GM08714 (cell line): ENCODE measurements around the gene PDK4.
A peak's percentile ranks its signal among the peaks of the same experiment; 100 is the strongest.
"Not testable (repeated sequence)": the region's sequence is repeated elsewhere in the genome, so short reads cannot be mapped to it uniquely, and the experiment has no call there.

Source experiments
- H3K4me3 ChIP-seq: fragments of 200-500 bp; sonication (Bioruptor generic); 2 replicates; pipeline ENCODE4 v1.5.1; 2014; ENCODE audit warnings: mild to moderate bottlenecking, low read length, inconsistent platforms
- ZNF274 ChIP-seq: IDR thresholded peaks from 2 replicates; pipeline ENCODE4 v1.6.1; 2012; ENCODE audit warnings: mild to moderate bottlenecking, low read depth, low read length

PDK4 gene

GRCh38 chr7:95619517-95619916 lies 23.2 kb upstream of the PDK4 start:
- no peak for TF ChIP-seq ZNF274

GRCh38 chr7:95614442-95614940 lies 18.2 kb upstream of the PDK4 start:
- TF ChIP-seq ZNF274 = no peak
- no peak overlapping the region for H3K4me3 ChIP-seq

More at GRCh38 chr7:95619517-95619916, 23.2 kb upstream of the PDK4 start:
- H3K4me3 ChIP-seq = no peak overlapping the region

- H3K4me3 ChIP-seq = no peak overlapping the region
- TF ChIP-seq ZNF274 = no peak
Measured at GRCh38 chr7:95611224-95611623, 14.9 kb upstream of the PDK4 start.

- H3K4me3 ChIP-seq = no peak overlapping the region
Measured at GRCh38 chr7:95609277-95609971, 13.1 kb upstream of the PDK4 start.

GRCh38 chr7:95608359-95609173 lies 12.2 kb upstream of the PDK4 start:
- no peak for TF ChIP-seq ZNF274
- peak overlapping the region; percentile 44; the same call in 1 of the 2 replicates for H3K4me3 ChIP-seq

More at GRCh38 chr7:95609277-95609971, 13.1 kb upstream of the PDK4 start:
- TF ChIP-seq ZNF274 = no peak

- no peak overlapping the region for H3K4me3 ChIP-seq
- TF ChIP-seq ZNF274 = no peak
Measured at GRCh38 chr7:95607561-95607960, 11.2 kb upstream of the PDK4 start.

GRCh38 chr7:95605275-95605674 lies 9.0 kb upstream of the PDK4 start:
- H3K4me3 ChIP-seq = no peak overlapping the region
- TF ChIP-seq ZNF274 = no peak

GRCh38 chr7:95604811-95605210 lies 8.5 kb upstream of the PDK4 start:
- not testable (repeated sequence) for H3K4me3 ChIP-seq

- not testable (repeated sequence) for H3K4me3 ChIP-seq
Measured at GRCh38 chr7:95604397-95604796, 8.1 kb upstream of the PDK4 start.

- no peak overlapping the region for H3K4me3 ChIP-seq
- no peak for TF ChIP-seq ZNF274
Measured at GRCh38 chr7:95602421-95602820, 6.1 kb upstream of the PDK4 start.

- no peak overlapping the region for H3K4me3 ChIP-seq
- no peak for TF ChIP-seq ZNF274
Measured at GRCh38 chr7:95601316-95601715, 5.0 kb upstream of the PDK4 start.

GRCh38 chr7:95599069-95599468 lies 2.8 kb upstream of the PDK4 start:
- no peak overlapping the region for H3K4me3 ChIP-seq
- no peak for TF ChIP-seq ZNF274

- no peak overlapping the region for H3K4me3 ChIP-seq
- TF ChIP-seq ZNF274 = no peak
Measured at GRCh38 chr7:95598511-95598910, 2.2 kb upstream of the PDK4 start.

- no peak for TF ChIP-seq ZNF274
- peak overlapping the region; percentile 63; the same call in 1 of the 2 replicates for H3K4me3 ChIP-seq
Measured at GRCh38 chr7:95595746-95596197, 544 bp downstream of the PDK4 start.

GRCh38 chr7:95594185-95594584 lies 2.1 kb downstream of the PDK4 start:
- TF ChIP-seq ZNF274 = no peak
- H3K4me3 ChIP-seq = no peak overlapping the region
